NCI-H1105 (cell line): ENCODE measurements around the gene SEMA4B.
"Not testable (repeated sequence)": the region's sequence is repeated elsewhere in the genome, so short reads cannot be mapped to it uniquely, and the experiment has no call there.

Experiments used
- DNase-seq: peaks from one replicate; lab custom pipeline; 2025; lab: John Stamatoyannopoulos, UW

SEMA4B gene

DNA sequence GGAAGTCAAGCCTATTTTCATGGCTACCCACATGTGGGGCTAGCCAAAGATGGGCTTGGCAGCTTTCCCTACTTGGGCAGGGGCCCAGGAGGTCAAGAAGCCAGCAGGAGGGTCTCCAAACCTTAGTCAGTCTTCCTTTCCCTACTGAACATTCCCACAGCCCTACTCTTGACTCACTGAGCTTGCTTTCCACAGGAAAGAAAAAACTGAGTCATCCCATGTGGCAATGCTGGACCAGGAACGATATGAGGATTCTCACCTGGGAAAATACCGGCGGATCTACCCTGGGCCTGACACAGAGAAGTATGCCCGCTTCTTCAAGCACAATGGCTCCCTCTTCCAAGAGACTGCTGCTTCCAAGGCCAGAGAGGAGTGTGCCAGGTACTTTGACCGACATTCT, 60.7 kb downstream of the SEMA4B start:
- DNase-seq: no peak

DNA sequence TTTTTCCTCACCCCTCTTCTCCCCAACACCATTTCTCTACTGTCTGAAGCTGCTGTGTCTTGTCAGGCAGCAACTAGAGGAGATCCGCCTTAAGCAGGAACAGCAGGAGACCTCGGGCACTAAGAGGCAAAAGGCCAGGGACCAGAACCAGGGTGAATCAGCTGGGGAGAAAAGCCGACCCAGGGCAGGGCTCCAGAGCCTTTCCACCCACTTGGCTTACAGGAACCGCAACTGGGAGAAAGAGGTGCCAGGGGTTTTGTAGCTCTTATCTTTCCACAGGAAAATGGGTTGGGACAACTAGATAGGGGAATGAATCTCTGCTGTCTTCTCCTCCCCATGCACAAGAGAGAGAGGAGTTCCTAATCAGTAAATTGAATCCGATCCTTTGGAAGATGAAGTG, 61.3 kb downstream of the SEMA4B start:
- DNase-seq: no peak

DNA sequence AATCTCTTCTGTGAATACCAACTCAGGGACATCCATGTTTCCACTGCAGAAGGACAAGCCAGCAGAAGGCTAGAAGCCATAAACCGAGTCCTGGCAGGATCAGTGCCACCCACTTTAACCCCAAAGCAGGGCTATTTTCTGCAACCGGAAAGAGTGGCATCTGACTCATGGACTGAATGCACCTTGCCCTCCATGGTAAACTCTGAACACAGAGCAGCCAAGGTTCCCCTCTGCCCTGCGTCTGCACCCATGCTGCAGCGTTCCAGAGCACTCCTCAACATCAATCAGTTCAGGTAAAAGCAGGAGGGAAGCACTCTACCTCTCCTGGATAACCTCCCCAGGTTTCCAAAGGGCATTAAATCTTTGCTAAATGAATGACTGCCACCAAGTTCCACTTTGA, 63.5 kb downstream of the SEMA4B start:
- DNase-seq: no peak

DNA sequence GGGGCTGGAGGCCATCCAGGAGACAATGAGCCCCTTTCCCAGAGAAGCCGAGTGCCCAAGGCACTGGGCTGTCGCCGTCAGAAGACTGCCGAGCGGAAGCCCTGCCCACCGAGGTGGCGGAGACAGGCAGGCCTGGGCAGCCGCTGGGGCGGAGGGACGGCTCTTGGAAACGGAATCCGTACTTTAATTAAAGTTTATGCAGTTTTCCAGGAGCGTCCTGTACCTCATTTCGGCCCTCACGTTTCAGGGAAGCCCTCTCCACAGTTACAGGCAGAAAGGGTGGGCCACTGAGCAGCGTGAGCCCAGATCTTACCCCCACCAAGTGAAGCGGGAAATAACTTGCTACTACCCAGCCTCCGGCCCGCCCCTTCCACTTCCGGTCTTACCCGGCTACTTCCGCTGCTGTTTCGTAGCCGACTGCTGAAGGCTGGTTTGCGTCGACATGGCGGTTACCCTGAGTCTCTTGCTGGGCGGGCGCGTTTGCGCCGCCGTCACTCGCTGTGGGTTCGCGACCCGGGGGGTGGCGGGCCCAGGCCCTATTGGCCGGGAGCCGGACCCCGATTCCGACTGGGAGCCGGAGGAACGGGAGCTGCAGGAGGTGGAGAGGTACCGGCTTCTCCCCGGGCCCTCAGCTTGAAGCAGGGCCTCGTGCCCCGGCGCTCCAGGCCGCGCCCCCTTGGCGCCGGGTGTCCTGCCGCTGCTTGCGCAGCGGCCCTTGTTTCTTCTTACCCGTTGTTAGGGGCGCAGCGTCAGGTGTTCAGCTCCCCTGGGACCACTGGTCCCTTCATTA, 64.3 kb downstream of the SEMA4B start, which contains the start of gene NGRN:
Gene NGRN (plus strand): TSS at position 402 of the 790 bp plus-strand sequence. CDS start 41 bp downstream, at position 443.
- DNase-seq: peak; percentile 65

DNA sequence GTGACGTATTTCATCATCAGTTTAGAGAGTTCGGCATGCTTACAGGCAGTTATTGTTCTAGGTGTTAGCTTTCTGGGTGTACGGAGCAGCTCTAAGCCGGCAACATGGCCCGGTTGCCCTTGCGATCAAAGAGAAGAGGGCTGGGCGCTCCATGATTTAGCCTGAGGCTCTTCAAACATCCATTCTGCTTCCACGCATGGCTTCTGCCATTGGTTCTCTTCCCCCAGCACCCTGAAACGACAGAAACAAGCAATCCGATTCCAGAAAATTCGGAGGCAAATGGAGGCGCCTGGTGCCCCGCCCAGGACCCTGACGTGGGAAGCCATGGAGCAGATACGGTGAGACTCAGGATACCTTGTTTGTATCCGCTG, 64.9 kb downstream of the SEMA4B start:
- no peak for DNase-seq

DNA sequence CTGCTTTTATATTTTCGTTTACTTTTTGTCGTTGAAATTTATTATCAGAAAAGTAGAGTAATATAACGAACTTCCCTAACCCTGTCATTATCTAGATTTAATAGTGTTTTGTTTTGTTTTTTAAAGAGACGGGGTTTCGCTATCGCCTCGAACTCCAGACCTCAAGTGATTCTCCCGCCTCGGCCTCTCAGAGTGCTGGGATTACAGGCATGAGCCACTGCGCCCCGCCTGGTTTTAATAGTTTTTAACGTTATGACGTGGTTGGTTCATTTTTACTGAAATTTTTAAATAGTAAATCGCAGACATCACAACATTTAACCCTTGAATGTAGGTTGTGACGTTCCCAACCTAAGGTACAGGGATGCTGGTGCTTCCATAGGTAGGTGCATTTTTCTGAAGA, 65.4 kb downstream of the SEMA4B start:
- no peak for DNase-seq

DNA sequence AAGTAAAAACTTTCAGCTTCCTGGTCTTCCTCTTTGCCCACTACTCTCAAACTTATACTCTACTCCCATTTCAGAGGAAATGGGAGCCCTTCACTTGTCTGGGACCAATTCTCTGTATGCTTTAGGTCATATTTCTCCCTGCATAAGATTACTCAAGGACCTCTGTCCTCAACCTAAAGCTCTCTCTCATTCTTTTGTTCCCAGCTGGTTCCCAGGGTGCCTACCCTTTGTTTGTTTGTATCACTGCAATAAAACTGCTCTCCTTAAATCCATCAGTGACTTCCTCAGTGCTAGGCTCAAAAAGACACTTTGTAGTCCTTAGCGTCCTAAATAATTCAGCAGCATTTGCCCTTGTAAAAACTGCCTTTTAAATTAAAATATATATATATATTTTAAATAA, 67.3 kb downstream of the SEMA4B start:
- no peak for DNase-seq

DNA sequence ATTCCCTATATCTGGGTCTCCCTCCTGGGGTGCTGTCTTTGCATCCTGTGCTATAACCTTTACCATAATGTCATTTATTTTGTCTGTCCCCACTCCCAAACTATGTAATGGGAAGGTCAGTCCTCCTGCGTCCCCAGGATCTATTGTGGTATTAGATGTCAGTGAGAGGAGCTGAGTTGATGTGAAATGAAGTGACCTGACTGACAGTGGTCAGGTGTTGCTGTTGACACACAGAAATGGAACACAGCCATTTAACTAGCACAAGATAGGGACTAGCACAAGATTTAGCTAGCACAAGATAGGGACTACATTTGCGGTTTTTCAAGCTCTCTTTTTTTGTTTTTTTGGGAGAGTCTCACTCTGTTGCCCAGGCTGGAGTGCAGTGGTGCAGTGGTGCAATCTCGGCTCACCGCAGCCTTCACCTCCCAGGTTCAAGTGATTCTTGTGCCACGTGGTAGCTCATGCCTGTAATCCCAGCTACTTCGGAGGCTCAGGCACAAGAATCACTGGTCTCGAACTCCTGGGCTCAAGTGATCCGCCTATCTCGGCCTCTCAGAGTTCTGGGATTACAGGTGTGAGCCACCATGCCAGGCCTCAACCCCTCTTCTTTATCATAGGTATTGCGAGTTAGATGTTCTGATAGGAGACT, 69.5 kb downstream of the SEMA4B start:
- no peak for DNase-seq

DNA sequence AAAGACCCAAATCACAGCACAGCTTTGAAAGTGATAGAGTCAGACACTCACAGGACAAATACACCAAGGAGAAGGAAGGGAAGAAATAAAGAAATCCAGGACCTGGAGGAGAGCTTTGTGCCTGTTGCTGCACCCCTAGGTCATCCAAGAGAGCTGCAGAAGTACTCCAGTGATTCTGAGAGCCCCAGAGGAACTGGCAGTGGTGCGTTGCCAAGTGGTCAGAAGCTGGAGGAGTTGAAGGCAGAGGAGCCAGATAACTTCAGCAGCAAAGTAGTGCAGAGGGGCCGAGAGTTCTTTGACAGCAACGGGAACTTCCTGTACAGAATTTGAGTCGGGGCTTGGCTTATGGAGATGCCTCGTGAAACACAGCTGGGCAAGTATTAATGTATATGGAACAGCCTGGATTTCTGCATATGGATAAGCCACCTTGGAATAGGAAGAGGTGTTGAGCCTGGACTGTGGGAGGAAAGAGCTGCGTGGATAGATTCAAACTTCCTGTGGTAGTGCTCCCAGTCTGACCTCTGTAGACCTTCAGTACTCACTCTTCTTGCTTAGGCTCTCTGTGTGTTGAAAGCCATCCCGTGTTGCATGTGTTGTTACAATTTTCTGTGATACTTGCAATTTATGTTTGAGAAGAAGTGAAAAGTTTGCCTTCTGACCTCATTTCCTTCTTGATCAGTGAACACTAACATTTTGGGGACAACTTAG, 70.5 kb downstream of the SEMA4B start:
- DNase-seq: no peak

DNA sequence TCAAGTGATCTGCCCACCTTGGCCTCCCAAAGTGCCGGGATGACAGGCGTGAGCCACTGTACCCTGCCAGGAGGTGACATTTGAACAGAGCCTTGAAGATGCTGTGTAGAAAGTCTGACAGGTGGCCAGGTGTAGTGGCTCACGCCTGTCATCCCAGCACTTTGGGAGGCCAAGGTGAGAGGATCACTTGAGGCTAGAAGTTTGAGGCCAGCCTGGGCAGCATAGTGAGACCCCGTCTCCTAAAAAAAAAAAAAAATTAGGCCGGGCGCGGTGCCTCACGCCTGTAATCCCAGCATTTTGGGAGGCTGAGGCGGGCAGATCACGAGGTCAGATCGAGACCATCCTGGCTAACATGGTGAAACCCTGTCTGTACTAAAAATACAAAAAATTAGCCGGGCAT, 77.3 kb downstream of the SEMA4B start:
- DNase-seq: not testable (repeated sequence)
